GM18507 (cell line): ENCODE results near the gene GBGT1.

ENCODE experiments used
- DNase-seq: peaks from one replicate; pipeline ENCODE4 v3.0.0; 2011; ENCODE audit warnings: low read depth; ENCODE audit not compliant: insufficient read length; ENCODE audit errors: extremely low spot score
- FAIRE-seq: peaks from 2 replicates; lab custom pipeline; 2011; peaks lifted over from hg19 to GRCh38; lab: Jason Lieb, UNC

GBGT1 gene

GRCh38 chr9:133132174-133132573 is 31.5 kb downstream of the GBGT1 start:
- FAIRE-seq (no peak), DNase-seq (no peak)

DNA sequence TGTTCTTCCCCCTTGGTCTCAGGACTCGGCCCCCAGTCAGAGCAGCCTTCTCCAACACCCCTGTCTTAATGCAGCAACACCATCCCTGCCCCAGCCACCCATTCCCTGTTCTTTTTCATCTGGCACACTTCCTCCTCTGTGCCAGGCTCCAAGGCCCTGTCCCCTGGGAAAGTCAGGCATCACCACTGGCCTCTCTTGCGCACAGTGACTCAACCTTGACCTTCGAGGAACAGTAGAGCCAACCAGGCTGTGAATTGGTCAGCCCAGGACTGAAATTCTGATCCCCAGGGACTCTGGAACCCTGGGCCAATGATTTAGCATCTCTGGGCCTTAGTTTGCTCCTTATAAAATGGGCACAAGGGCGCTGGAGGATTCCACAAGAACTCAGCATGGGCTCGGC is 32.2 kb downstream of the GBGT1 start:
- DNase-seq: no peak
- FAIRE-seq: no peak

- FAIRE-seq (peak; percentile 81), DNase-seq (no peak)
These were observed 32.9 kb downstream of the GBGT1 start for GRCh38 chr9:133130685-133131244.

DNA sequence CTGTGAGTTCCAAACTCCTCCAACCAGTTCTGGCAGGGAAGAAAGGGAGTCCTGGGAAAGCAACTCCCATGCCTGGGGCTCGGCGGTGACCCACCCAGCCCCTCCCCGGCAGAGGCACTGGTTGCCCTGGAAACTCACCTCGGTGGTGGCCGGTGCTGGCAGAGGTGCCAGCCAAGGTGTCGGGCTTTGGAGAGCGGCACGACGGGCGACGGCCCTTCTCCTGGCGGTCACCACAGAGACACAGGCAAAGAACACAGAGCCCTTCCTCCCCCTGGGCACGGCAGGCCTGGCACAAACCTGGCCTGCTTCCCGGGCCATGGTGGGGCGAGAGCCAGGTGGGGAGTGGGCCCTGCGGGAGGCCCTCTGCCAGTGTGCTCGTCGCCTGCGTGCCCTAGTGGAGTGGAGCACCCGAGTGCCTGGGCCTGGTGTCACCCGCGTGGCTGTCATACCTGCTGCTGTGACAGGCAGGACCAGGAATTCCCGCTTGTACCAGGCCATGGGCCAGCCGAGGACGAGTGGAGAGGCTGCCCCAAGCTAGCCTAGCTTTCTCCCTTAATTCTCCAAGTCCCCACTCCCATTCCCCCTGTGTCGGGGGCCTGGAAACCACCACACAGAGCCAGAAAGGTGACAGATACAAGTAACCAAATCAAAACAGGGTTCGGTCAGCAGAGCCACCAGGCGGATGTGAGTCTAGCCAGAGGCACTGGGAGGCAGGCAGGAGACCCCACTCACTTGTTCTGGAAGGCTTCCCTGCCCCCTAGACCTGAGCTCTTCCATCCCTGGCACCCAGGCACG is 34.5 kb downstream of the GBGT1 start:
- no peak for FAIRE-seq
- DNase-seq: no peak

DNA sequence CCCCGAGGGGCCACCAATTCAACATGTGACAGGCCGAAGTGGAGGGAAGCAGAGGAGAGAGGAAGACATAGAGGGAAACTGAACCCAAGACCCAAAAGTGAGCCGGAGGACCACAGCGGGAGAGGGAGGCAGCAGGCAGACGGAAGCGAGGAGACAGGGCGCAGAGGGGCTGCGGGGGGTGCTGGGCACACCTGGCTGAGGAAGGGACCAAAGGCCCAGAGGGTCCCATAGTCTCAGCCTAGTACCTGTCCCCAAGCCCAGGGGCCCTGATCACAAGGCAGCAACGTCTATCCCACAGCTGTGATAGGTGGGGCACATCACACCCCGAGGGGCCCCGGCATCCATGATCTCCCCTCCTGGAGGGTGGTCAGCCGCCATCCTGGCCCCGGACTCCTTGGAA is 35.6 kb downstream of the GBGT1 start:
- no peak for FAIRE-seq
- no peak for DNase-seq

- DNase-seq (no peak), FAIRE-seq (no peak)
These were observed 36.3 kb downstream of the GBGT1 start for GRCh38 chr9:133127340-133127981.

GRCh38 chr9:133126697-133127339 is 36.9 kb downstream of the GBGT1 start:
- no peak for DNase-seq
- no peak for FAIRE-seq

GRCh38 chr9:133125941-133126696 is 37.6 kb downstream of the GBGT1 start:
- DNase-seq: no peak
- FAIRE-seq: peak; percentile 62

GRCh38 chr9:133124907-133125275 is 38.8 kb downstream of the GBGT1 start:
- FAIRE-seq (no peak), DNase-seq (no peak)

DNA sequence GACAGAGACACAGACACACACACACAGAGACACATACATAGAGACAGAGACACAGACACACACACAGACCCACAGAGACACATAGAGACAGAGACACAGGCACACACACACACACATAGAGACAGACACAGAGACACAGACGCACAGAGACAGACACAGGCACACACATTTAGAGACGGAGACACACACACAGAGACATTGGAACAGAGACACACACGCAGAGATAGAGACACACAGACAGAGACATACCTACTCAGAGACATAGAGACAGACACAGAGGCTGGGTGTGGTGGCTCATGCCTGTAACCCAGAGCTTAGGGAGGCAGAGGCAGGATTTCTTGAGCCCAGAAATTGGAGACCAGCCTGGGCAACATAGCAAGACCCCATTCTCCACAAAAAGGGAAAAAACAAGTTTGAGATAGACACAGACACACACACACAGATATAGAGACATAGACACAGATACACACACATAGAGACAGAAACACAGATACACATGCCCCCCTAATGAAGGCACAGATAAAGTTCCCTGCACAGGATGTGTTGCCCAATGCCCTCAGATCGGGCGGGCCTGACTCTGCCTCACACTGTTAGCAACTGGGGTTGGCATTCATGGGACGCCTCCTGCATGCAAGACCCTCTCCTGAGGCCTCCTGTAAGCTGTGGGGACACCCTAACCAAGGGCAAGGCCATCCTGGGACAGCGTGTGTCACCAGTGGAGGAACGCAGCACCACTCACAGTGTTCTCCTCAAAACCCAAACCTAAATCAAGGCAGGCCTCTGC is 39.4 kb downstream of the GBGT1 start:
- no peak for DNase-seq
- FAIRE-seq: no peak

GRCh38 chr9:133122935-133123611 is 40.6 kb downstream of the GBGT1 start:
- DNase-seq (no peak), FAIRE-seq (no peak)

GRCh38 chr9:133122605-133122934 is 41.1 kb downstream of the GBGT1 start:
- FAIRE-seq (no peak), DNase-seq (no peak)

GRCh38 chr9:133121915-133122550 is 41.7 kb downstream of the GBGT1 start:
- DNase-seq (no peak), FAIRE-seq (no peak)

DNA sequence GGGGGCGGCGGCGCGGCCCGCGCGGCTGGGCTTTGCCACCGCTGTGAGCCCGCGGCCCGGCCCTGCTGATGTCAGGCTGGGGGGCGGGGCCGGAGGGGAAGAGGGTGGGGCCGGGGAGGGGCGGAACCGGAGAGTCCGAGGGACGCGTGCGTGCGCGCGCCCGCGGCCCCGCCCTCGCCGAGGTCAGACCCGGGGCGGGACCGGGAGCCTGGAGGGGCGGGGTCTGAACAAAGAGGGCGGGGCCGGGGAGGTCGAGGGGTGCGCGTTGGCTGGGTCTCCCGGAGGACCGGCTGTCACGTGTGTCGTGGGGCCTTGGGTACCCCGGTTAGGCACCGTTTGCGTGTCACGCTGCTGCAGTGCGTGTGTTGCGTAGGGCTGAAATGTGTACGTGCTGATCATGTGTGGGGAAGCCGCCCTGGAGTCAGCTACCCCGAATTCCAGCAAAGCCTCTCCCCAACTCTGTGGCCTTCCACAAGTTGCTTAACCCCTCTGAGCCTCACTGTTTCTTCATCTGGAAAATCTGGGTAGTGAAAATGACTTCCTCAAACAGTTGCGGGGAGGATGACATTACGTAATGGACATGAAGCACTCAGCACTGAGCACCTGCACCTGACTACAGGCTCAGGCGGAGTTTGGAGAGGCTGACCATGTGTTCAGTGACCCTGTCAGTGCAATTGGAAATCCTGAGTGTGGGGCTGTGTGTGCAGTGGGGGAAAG is 42.4 kb downstream of the GBGT1 start, which contains the start of gene RALGDS:
TSS of gene RALGDS (minus strand) at position 43 of the 717 bp plus-strand sequence. CDS start 86 bp downstream, outside the sequence.
- DNase-seq (peak; percentile 85), FAIRE-seq (peak; percentile 58)

DNA sequence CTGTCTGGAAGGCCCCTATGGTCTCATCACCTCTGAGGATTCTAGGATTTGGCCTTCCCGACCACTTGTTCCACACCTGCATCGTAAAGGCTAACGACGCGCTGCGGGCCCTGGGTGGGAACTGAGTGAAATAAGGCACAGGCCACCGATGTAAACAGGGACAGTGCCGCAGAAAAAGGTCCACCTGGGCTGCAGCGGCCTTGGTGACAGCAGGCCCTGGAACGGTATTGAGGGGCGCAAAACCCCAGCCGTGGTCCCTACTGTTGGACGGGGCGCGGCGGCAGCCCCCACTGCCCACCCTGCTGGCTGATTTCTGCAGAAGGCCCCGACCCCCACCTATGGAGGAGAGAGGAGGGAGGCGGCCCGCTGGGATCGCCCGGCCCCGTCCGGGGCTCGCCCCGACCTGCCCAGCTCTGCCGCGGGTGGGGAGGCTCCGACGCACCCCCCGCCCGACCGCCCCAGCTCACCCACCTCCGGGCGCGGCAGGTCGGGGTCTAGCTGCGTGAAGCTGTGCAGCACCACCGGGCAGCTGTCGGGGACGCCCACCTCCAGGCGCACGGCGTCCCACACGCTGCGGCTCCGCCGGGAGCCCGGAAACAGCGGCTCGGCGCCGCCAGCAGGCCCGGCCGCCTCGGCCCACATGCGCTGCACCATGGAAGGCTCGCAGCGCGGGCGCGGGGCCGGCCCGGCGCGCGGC is 43.1 kb downstream of the GBGT1 start:
- no peak for DNase-seq
- FAIRE-seq: no peak

GRCh38 chr9:133119846-133120500 is 43.7 kb downstream of the GBGT1 start:
- no peak for DNase-seq
- FAIRE-seq: no peak
